ENCODE data around the gene KRTAP2-1.

Gene KRTAP2-1

DNA sequence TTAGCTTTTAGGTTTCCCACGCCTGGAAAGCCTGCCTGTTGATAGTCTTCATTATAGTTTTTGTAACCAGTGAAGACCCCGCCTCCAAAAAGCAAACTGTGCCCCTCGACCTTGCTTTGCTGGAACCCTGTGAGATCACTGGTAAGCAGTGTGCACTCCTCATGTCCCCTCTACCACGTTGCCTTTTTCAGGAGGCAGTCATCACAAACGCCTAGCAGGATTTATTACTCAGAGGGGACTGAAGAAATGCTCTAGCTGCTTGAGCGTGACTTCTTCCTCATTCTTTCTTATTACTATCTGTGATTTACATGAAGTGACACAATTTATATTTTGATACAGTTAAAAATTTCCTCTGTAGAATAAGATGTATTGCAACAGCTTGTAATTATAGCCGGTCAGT is 31.7 kb downstream of the KRTAP2-1 start:
- no peak overlapping the region for H3K4me3 ChIP-seq (ENCODE audit: low read depth, low read length)
- TF ChIP-seq, protein P1, sequence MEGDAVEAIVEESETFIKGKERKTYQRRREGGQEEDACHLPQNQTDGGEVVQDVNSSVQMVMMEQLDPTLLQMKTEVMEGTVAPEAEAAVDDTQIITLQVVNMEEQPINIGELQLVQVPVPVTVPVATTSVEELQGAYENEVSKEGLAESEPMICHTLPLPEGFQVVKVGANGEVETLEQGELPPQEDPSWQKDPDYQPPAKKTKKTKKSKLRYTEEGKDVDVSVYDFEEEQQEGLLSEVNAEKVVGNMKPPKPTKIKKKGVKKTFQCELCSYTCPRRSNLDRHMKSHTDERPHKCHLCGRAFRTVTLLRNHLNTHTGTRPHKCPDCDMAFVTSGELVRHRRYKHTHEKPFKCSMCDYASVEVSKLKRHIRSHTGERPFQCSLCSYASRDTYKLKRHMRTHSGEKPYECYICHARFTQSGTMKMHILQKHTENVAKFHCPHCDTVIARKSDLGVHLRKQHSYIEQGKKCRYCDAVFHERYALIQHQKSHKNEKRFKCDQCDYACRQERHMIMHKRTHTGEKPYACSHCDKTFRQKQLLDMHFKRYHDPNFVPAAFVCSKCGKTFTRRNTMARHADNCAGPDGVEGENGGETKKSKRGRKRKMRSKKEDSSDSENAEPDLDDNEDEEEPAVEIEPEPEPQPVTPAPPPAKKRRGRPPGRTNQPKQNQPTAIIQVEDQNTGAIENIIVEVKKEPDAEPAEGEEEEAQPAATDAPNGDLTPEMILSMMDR (IDR thresholded peaks at IDR 0.05; ENCODE audit: borderline replicate concordance, insufficient read depth, low read depth, low read length) = no peak

DNA sequence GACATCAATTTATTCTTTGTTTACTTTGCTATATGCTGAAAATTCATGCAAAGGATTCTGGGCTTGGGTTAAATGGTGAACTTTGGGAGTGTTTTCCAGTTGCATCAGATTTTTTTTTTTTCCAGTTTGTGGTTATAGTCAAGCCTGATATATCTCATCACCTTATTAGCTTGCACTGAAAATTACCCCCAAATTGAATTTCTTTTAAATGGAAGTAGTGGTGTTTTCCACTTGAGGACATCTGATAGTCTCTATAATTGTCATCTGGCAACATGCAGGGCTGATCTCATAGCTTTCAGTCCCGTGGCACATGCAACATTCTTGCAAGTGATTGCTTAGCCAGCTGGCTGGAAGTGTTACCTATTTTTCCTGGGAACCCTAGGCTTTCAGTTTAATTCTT is 33.5 kb downstream of the KRTAP2-1 start:
- TF ChIP-seq, protein P1 (IDR thresholded peaks at IDR 0.05; ENCODE audit: borderline replicate concordance, insufficient read depth, low read depth, low read length) = no peak
- H3K4me3 ChIP-seq (ENCODE audit: low read depth, low read length) = no peak overlapping the region

DNA sequence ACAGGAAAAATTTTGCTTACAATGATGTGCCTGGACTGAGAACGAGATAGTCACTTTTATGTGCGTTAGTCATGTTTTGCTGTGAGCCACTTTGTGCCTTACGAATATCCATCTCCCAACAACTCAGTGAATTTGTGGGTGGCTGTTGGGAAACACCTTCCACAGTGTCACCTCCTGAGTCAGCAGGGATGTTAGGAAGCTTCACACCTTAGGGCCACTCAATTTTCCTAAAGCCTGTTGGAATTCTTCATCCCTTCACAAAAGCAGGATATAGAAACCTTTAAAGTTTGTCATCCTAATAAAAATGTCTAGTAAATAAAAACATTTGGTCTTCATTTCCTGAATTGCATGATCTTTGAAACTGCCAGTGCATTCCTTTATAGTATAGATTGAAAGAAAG is 33.9 kb downstream of the KRTAP2-1 start:
- H3K4me3 ChIP-seq (ENCODE audit: low read depth, low read length) = no peak overlapping the region
- TF ChIP-seq, protein P1 (IDR thresholded peaks at IDR 0.05; ENCODE audit: borderline replicate concordance, insufficient read depth, low read depth, low read length) = no peak

DNA sequence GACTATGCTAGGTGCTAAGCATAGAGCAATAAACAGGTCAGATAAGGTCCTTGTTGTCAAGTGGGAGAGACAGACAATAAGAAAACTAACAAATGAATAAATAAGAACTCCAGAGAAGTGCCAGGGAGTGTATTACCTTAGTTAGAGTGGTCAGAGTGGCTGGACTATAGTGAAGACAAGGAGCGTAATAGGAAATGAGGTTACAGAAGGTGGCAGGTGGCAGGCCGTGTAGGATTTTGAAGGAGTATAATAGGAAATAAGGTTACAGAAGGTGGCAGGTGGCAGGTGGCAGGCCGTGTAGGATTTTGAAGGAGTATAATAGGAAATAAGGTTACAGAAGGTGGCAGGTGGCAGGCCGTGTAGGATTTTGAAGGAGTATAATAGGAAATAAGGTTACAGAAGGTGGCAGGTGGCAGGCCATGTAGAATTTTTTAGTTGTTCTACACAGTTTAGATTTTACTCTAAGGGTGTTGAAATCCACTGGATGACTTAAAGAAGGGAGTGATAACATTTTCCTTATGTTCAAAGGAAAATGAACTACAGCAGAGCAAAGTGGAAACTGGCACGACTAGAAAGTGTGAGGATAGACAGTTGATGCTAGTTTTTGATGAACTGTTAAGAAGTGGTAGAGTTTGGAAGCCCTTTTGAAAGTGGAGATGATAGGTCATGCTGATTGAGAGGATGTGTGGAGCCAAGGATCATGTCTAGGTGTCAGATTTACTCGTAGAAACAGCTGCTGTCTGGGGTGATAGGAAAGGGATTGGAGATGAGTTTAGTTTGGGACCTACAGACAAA is 34.6 kb downstream of the KRTAP2-1 start:
- TF ChIP-seq, protein P1 (IDR thresholded peaks at IDR 0.05; ENCODE audit: borderline replicate concordance, insufficient read depth, low read depth, low read length) = no peak
- H3K4me3 ChIP-seq (ENCODE audit: low read depth, low read length) = no peak overlapping the region

DNA sequence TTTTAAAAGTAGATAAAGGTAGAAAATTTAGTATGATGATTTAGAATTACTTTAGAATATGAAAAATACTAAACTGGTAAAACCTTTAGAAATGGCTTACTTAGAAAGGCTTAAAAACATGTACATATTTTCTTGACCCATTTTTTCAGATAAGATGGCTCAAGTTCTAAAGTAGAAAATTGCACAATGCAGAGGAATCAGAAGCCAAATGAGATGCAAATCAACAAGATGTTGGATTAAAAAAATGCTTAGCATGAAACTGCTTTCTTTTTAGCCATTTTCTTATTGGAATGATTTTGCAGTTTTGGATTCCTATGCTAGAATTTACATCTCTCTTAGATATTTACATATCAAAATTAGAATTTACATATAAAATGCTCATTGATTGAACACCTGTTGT is 36.7 kb downstream of the KRTAP2-1 start:
- TF ChIP-seq, protein P1 (IDR thresholded peaks at IDR 0.05; ENCODE audit: borderline replicate concordance, insufficient read depth, low read depth, low read length) = no peak
- H3K4me3 ChIP-seq (ENCODE audit: low read depth, low read length) = no peak overlapping the region

DNA sequence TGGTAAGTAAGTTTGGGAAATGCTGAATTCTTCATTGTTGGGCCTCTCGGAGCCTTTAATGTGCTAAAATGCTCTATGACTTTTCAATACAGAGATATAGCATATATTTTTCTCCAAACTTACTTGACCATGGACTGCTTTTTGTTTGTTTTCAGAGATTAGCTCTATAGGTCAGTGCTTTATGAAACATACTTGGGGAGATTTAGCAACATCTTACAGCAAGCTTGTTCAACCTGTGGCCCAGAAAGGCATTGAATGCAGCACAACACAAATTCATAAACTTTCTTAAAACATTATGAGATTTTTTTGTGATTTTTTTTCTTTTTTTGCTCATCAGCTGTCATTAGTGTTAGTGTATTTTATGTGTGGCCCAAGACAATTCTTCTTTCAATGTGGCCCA is 37.2 kb downstream of the KRTAP2-1 start:
- H3K4me3 ChIP-seq (ENCODE audit: low read depth, low read length) = no peak overlapping the region
- TF ChIP-seq, protein P1 (IDR thresholded peaks at IDR 0.05; ENCODE audit: borderline replicate concordance, insufficient read depth, low read depth, low read length) = no peak

DNA sequence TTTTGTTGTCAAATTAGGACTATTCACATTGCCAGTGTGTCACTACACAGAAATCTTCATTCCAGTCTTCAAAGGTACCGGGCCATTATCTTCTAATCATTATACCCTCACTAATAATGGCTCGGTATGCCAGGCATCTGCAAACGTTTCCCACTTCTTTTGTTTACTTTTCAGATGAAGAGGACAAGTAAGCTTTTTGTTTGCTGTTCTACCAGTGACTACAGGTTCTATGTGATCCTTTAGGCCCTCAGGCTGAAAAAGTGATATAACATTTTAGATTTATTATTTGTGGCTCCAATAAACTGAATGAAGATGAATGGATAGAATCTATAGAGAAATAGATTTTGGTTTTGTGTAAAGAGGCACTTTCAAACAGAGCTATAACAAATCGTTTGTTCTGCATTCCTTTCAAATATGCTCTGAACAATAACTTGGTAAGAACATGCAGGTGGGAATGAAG is 37.8 kb downstream of the KRTAP2-1 start:
- no peak overlapping the region for H3K4me3 ChIP-seq (ENCODE audit: low read depth, low read length)
- TF ChIP-seq, protein P1 (IDR thresholded peaks at IDR 0.05; ENCODE audit: borderline replicate concordance, insufficient read depth, low read depth, low read length) = no peak
